IMR-90 (cell line): ENCODE results near the gene CCNK. TPM values are rescaled to one million over a fixed set of nuclear protein-coding genes. Genes with fewer than 3 reads are reported as not detected.

Source experiments
- ATAC-seq: fragments of 200-7000 bp; cut with Tn5 transposase; 2 replicates; pipeline ENCODE4 v1.9.1; 2020; ENCODE audit warnings: low read depth, mild to moderate bottlenecking, moderate library complexity
- BruUV-seq: library from RNA; stranded (reverse); fragments of 400-500 nt; replicated peaks from 2 replicates; lab custom pipeline; 2021; lab: Mats Ljungman, UMichigan
- CTCF ChIA-PET: fragments of 300-600 bp; formaldehyde crosslinking; extraction: SDS; loops from one replicate; lab custom pipeline; 2021; ENCODE audit warnings: antibody characterized with exemption; lab: Yijun Ruan, JAX
- POLR2A ChIA-PET: fragments of 300-600 bp; sonication (Branson Sonifier 250); formaldehyde crosslinking; loops from one replicate; lab custom pipeline; 2022; ENCODE audit warnings: antibody characterized with exemption; ENCODE audit not compliant: unreplicated experiment; lab: Charles Lee
- DNase-seq: peaks from one replicate; pipeline ENCODE4 v3.0.0; 2013
- H2AFZ ChIP-seq: replicated peaks from 2 replicates; pipeline ENCODE3; 2013; ENCODE audit warnings: low read length, mild to moderate bottlenecking; ENCODE audit not compliant: poor library complexity
- H2AK5ac ChIP-seq: 2 replicates; pipeline ENCODE4 v1.6.1; 2013; ENCODE audit warnings: low read depth, low read length, inconsistent platforms
- H2AK9ac ChIP-seq: replicated peaks from 2 replicates; pipeline ENCODE3; 2013; ENCODE audit warnings: mild to moderate bottlenecking, low read depth, low read length, moderate library complexity; ENCODE audit not compliant: poor library complexity
- H2BK120ac ChIP-seq: 2 replicates; pipeline ENCODE4 v1.6.1; 2013; ENCODE audit warnings: low read depth, low read length, inconsistent platforms
- H2BK15ac ChIP-seq: 3 replicates; pipeline ENCODE4 v1.6.1; 2013; ENCODE audit warnings: low read depth, low read length, inconsistent platforms
- H2BK20ac ChIP-seq: 2 replicates; pipeline ENCODE4 v1.6.1; 2013; ENCODE audit warnings: low read depth, mild to moderate bottlenecking, inconsistent platforms, low read length, moderate library complexity
- H2BK5ac ChIP-seq: 2 replicates; pipeline ENCODE4 v1.6.1; 2013; ENCODE audit warnings: mild to moderate bottlenecking, low read depth, low read length, inconsistent platforms; ENCODE audit not compliant: poor library complexity, severe bottlenecking
- H3K14ac ChIP-seq: replicated peaks from 2 replicates; pipeline ENCODE4 v1.6.1; 2013; ENCODE audit warnings: low read depth, low read length, inconsistent platforms
- H3K18ac ChIP-seq: 2 replicates; pipeline ENCODE4 v1.6.1; 2013; ENCODE audit warnings: low read depth, low read length, control low read depth
- H3K23ac ChIP-seq: 2 replicates; pipeline ENCODE4 v1.6.1; 2013; ENCODE audit warnings: low read depth, low read length, inconsistent platforms
- H3K27ac ChIP-seq: 2 replicates; pipeline ENCODE4 v1.5.1; 2013; ENCODE audit warnings: mild to moderate bottlenecking, control low read depth, low read length; ENCODE audit not compliant: insufficient read depth
- H3K27me3 ChIP-seq: 2 replicates; pipeline ENCODE4 v1.6.1; 2013; ENCODE audit warnings: low read length; ENCODE audit not compliant: control insufficient read depth, insufficient read depth
- H3K36me3 ChIP-seq: 2 replicates; pipeline ENCODE4 v1.6.1; 2013; ENCODE audit warnings: low read length, mixed read lengths; ENCODE audit not compliant: control insufficient read depth, insufficient read depth
- H3K4ac ChIP-seq: 2 replicates; pipeline ENCODE4 v1.6.1; 2013; ENCODE audit warnings: low read depth, low read length, inconsistent platforms
- H3K4me1 ChIP-seq: 2 replicates; pipeline ENCODE4 v1.6.1; 2013; ENCODE audit warnings: low read length, mixed read lengths; ENCODE audit not compliant: control insufficient read depth, insufficient read depth
- H3K4me2 ChIP-seq: 2 replicates; pipeline ENCODE4 v1.6.1; 2013; ENCODE audit warnings: low read depth, mild to moderate bottlenecking, control low read depth, low read length, moderate library complexity
- H3K4me3 ChIP-seq: 2 replicates; pipeline ENCODE4 v1.5.1; 2013; ENCODE audit warnings: low read depth, mild to moderate bottlenecking, control low read depth, low read length, moderate library complexity; ENCODE audit not compliant: insufficient read depth
- H3K56ac ChIP-seq: 2 replicates; pipeline ENCODE4 v1.6.1; 2013; ENCODE audit warnings: low read length, inconsistent platforms; ENCODE audit not compliant: insufficient read depth; ENCODE audit errors: extremely low read depth
- H3K79me1 ChIP-seq, 2 experiments: 2 replicates each; pipeline ENCODE4 v1.6.1; 2013; ENCODE audit warnings: low read length in 2 of 2, inconsistent platforms in 1 of 2, low read depth in 1 of 2
- H3K9ac ChIP-seq: 2 replicates; pipeline ENCODE4 v1.6.1; 2013; ENCODE audit warnings: low read depth, low read length, control low read depth
- H3K9me1 ChIP-seq: 2 replicates; pipeline ENCODE4 v1.6.1; 2013; ENCODE audit warnings: low read length, inconsistent platforms; ENCODE audit not compliant: insufficient read depth
- H3K9me3 ChIP-seq: 2 replicates; pipeline ENCODE4 v1.6.1; 2013; ENCODE audit warnings: low read length; ENCODE audit not compliant: control insufficient read depth, insufficient read depth
- H4K20me1 ChIP-seq: 2 replicates; pipeline ENCODE4 v1.6.1; 2013; ENCODE audit warnings: low read length, inconsistent platforms; ENCODE audit not compliant: insufficient read depth
- H4K5ac ChIP-seq: 2 replicates; pipeline ENCODE4 v1.6.1; 2013; ENCODE audit warnings: mild to moderate bottlenecking, low read depth, low read length, control low read depth
- H4K8ac ChIP-seq, 2 experiments: 2 replicates each; pipeline ENCODE4 v1.6.1; 2013; ENCODE audit warnings: low read depth in 2 of 2, low read length in 2 of 2, control low read depth in 1 of 2, inconsistent platforms in 1 of 2
- H4K91ac ChIP-seq: 2 replicates; pipeline ENCODE4 v1.6.1; 2013; ENCODE audit warnings: low read depth, low read length, inconsistent platforms; ENCODE audit not compliant: insufficient read depth
- BHLHE40 ChIP-seq: fragments of 150-350 bp; IDR thresholded peaks from 2 replicates; pipeline ENCODE4 v1.6.1; 2016; ENCODE audit warnings: mild to moderate bottlenecking, low read depth, low read length
- CEBPB ChIP-seq: IDR thresholded peaks from 2 replicates; pipeline ENCODE4 v1.6.1; 2012; ENCODE audit warnings: low read depth, low read length, improper control_type of control experiment
- MXI1 ChIP-seq: IDR thresholded peaks from 2 replicates; pipeline ENCODE4 v1.6.1; 2012; ENCODE audit warnings: low read depth, mild to moderate bottlenecking, low read length, moderate library complexity, borderline replicate concordance
- RAD21 ChIP-seq: IDR thresholded peaks from 2 replicates; pipeline ENCODE4 v1.6.1; 2012; ENCODE audit warnings: low read length, improper control_type of control experiment
- SMC3 ChIP-seq: fragments of 150-350 bp; IDR thresholded peaks from 2 replicates; pipeline ENCODE4 v1.6.1; 2016; ENCODE audit warnings: low read depth, mild to moderate bottlenecking, antibody characterized with exemption, low read length, moderate library complexity
- WGBS, 2 experiments: methylation state at CpG; one replicate each; pipeline versions ENCODE4 v1.1.5 to v1.1.7; 2013; ENCODE audit warnings: missing lambda C conversion rate in 2 of 2; ENCODE audit not compliant: insufficient read length in 1 of 2; ENCODE audit errors: extremely low coverage in 2 of 2; 5-methylcytosine and 5-hydroxymethylcytosine counted together
- dilution Hi-C: fragments of 300-500 bp; cut with HindIII; formaldehyde crosslinking; loops from one replicate; pipeline ENCODE4 v1.14.3; 2018; ENCODE audit warnings: low sequenced_read_pairs; ENCODE audit not compliant: unreplicated experiment
- in situ Hi-C: fragments of 300-500 bp; cut with MboI; formaldehyde crosslinking; loops from 3 replicates; pipeline ENCODE4 v1.14.3; 2019; ENCODE audit warnings: low sequenced_read_pairs, inconsistent platforms, mixed read lengths
- intact Hi-C: fragments of 100-400 bp; cut with micrococcal nuclease; formaldehyde crosslinking; loops from 2 replicates; pipeline ENCODE4 v1.10.0; 2022
- polyA plus RNA-seq, 3 experiments: library from polyadenylated mRNA; depleted of rRNA; stranded (reverse); fragments of >200 nt; gene quantifications; 2 replicates each; pipeline ENCODE4 v1.2.3, GENCODE V29; 2012; ENCODE audit warnings: low replicate concordance in 1 of 3
- total RNA-seq: library from RNA; depleted of rRNA; stranded (reverse); fragments of >200 nt; gene quantifications from 2 replicates; pipeline ENCODE4 v1.2.3, GENCODE V29; 2012
- TF ChIP-seq, protein P1 (sequence below): conservative IDR thresholded peaks from 2 replicates; pipeline ENCODE4 v1.5.1; 2012; ENCODE audit warnings: mild to moderate bottlenecking, low read depth, low read length, improper control_type of control experiment

The CCNK gene
- total and polyA plus RNA-seq, 2 of the 4 experiments (the other 2 are of a cell fraction): 18.8 to 38.3 TPM

GRCh38 chr14:99539491-99539890 is 58.3 kb downstream of the CCNK start:
- H2AK9ac ChIP-seq: no peak overlapping the region
- no peaks in the 10 kb centered on the region for H3K36me3 ChIP-seq
- ChIA-PET CTCF (interaction anchor here (0.6 to 0.8 kb wide), 2 partner anchors 16 kb away, joined by 3 to 6 read pairs; no protein-coding TSS in a partner anchor), POLR2A (interaction anchor here (0.7 kb wide), 1 partner anchor 86 kb away, joined by 5 read pairs; no protein-coding TSS in a partner anchor)
- no peak overlapping the region for H2BK15ac ChIP-seq
- H4K20me1 ChIP-seq: peaks cover 31% of the 10 kb centered on the region
- no peak overlapping the region for H3K56ac ChIP-seq
- H2AFZ ChIP-seq: no peak overlapping the region
- no peak overlapping the region for H2AK5ac ChIP-seq
- dilution Hi-C loops: no loop called here
- no peak overlapping the region for H3K4me2 ChIP-seq
- no peak overlapping the region for H4K8ac ChIP-seq
- H3K14ac ChIP-seq: no peak overlapping the region
- peaks cover 50 to 84% of the 10 kb centered on the region in 2 experiments for H3K79me1 ChIP-seq
- H3K23ac ChIP-seq: no peak overlapping the region
- H3K27me3 ChIP-seq: no peaks in the 10 kb centered on the region
- BruUV-seq: no TSS peak
- WGBS, 2 experiments: 88% methylated on average over 4 of the region's 9 CpGs; no CpG with 5 or more reads in 1 of the 2 experiments
- no peak overlapping the region for H3K4me3 ChIP-seq
- ATAC-seq (no peak), DNase-seq (no peak)
- no peak overlapping the region for H3K27ac ChIP-seq
- H4K91ac ChIP-seq: no peak overlapping the region
- H2BK5ac ChIP-seq: no peak overlapping the region
- no peak for TF ChIP-seq BHLHE40
- TF ChIP-seq MXI1: no peak
- no peak for TF ChIP-seq RAD21
- TF ChIP-seq SMC3: no peak
- TF ChIP-seq, protein P1, sequence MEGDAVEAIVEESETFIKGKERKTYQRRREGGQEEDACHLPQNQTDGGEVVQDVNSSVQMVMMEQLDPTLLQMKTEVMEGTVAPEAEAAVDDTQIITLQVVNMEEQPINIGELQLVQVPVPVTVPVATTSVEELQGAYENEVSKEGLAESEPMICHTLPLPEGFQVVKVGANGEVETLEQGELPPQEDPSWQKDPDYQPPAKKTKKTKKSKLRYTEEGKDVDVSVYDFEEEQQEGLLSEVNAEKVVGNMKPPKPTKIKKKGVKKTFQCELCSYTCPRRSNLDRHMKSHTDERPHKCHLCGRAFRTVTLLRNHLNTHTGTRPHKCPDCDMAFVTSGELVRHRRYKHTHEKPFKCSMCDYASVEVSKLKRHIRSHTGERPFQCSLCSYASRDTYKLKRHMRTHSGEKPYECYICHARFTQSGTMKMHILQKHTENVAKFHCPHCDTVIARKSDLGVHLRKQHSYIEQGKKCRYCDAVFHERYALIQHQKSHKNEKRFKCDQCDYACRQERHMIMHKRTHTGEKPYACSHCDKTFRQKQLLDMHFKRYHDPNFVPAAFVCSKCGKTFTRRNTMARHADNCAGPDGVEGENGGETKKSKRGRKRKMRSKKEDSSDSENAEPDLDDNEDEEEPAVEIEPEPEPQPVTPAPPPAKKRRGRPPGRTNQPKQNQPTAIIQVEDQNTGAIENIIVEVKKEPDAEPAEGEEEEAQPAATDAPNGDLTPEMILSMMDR: no peak
- no peak for TF ChIP-seq CEBPB
- peaks cover 25% of the 10 kb centered on the region for H3K4me1 ChIP-seq
- no peak overlapping the region for H4K5ac ChIP-seq
- in situ Hi-C loops: no loop called here
- H3K4ac ChIP-seq: no peak overlapping the region
- intact Hi-C loops: no loop called here
- no peak overlapping the region for H3K18ac ChIP-seq
- no peaks in the 10 kb centered on the region for H3K9me3 ChIP-seq
- no peak overlapping the region for H2BK120ac ChIP-seq
- H2BK20ac ChIP-seq: no peak overlapping the region
- peaks cover 26% of the 10 kb centered on the region for H3K9me1 ChIP-seq
- no peak overlapping the region for H3K9ac ChIP-seq
